Lower leg skin (tissue), 3 donors: Measurements from ENCODE around the gene AKR1C1.
"Not testable (repeated sequence)": the region's sequence is repeated elsewhere in the genome, so short reads cannot be mapped to it uniquely, and the experiment has no call there.

Source experiments
- POLR2A ChIP-seq, 2 donors: fragments of 450-650 bp; IDR thresholded peaks; one replicate each; pipeline ENCODE4 v1.6.1; 2016 to 2017; ENCODE audit warnings: antibody characterized with exemption in 2 of 2, mild to moderate bottlenecking in 1 of 2, moderate library complexity in 1 of 2
- TF ChIP-seq, protein P1 (sequence below), 3 donors: fragments of 450-650 bp; IDR thresholded peaks; one replicate each; pipeline ENCODE4 v1.5.1; 2016; ENCODE audit warnings: antibody characterized with exemption in 3 of 3, mild to moderate bottlenecking in 3 of 3, moderate library complexity in 2 of 3

DNA sequence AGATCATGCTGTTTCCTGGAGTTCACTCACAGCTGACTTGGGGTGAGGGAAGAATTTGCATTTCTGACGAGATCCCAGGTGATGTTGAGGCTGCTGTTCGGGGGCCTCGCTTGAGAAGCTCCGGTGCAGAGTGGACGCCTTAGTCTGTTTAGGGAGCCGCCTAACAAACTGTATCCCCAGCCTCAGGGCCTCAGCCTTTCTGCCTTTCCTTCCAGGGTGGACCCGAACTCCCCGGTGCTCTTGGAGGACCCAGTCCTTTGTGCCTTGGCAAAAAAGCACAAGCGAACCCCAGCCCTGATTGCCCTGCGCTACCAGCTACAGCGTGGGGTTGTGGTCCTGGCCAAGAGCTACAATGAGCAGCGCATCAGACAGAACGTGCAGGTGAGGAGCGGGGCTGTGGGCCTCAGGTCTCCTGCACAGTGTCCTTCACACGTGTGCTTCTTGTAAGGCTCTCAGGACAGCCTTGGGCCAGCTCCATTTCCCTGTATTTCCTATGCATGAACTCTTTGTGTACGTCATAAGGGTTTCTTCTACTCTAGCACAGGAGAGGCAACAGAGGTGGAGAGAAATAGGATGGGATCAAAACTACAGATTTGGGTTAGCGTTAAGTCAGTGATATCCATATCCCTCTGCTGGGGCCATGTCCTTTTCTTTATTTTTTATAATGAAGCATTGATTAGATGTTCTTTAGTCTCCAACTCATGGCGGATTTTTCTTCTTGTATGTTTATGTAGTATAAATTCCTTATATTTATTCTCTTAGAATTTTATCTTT, 9.3 kb downstream of the AKR1C1 start:
- TF ChIP-seq, protein P1, sequence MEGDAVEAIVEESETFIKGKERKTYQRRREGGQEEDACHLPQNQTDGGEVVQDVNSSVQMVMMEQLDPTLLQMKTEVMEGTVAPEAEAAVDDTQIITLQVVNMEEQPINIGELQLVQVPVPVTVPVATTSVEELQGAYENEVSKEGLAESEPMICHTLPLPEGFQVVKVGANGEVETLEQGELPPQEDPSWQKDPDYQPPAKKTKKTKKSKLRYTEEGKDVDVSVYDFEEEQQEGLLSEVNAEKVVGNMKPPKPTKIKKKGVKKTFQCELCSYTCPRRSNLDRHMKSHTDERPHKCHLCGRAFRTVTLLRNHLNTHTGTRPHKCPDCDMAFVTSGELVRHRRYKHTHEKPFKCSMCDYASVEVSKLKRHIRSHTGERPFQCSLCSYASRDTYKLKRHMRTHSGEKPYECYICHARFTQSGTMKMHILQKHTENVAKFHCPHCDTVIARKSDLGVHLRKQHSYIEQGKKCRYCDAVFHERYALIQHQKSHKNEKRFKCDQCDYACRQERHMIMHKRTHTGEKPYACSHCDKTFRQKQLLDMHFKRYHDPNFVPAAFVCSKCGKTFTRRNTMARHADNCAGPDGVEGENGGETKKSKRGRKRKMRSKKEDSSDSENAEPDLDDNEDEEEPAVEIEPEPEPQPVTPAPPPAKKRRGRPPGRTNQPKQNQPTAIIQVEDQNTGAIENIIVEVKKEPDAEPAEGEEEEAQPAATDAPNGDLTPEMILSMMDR (IDR thresholded peaks at IDR 0.05): not testable (repeated sequence)
- TF ChIP-seq POLR2A (IDR thresholded peaks at IDR 0.05): not testable (repeated sequence)
